Fibroblast of mammary gland (primary cell): ENCODE measurements around the gene TMEM164.

Source experiments
- DNase-seq: peaks from one replicate; pipeline ENCODE4 v3.0.0-alpha.2; 2010; ENCODE audit warnings: low read depth
- H3K4me3 ChIP-seq: 2 replicates; pipeline ENCODE4 v1.5.1; 2011; ENCODE audit warnings: low read depth, mild to moderate bottlenecking, low read length, moderate library complexity; ENCODE audit not compliant: control insufficient read depth
- CTCF ChIP-seq: conservative IDR thresholded peaks from 2 replicates; pipeline ENCODE4 v1.5.1; 2011; ENCODE audit warnings: low read depth, low read length, inconsistent platforms; ENCODE audit not compliant: control insufficient read depth, insufficient read depth

TMEM164 gene

GRCh38 chrX:110062919-110063318, 60.0 kb downstream of the TMEM164 start:
- TF ChIP-seq CTCF, result no peak
- H3K4me3 ChIP-seq, result no peak overlapping the region
- no peak for DNase-seq

DNA sequence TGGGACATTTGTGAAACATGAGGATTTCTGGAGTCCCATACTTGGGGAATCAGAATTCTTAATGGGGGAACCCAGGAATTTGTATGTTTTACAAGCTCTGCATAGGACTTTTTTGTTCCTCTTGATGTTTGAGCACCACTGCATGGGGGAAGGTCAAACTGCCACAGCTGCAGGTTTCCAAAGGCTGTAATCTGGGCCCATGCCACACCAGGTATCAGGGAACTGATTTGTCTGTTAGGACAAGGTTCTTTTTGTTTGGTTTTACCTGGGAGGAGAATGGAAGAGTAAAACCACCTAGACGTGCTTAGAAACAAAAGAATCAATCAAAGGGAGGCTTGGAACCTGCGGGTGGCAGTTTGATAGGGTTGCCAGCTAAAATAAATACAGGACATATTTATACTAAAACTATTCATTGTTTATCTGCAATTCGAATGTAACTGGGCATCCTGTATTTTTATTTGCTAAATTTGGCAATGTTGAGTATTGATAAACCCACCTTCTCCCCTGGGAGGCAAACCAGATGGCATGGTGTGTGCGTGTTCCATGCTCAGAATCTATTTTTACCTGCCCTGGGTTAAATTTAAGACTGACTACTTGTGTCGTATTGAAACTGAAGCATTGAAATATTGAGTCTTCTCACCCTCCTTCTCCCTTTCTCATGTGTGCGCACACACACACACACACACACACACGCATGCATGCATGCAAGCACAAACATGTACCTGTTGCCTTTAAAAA, 63.7 kb downstream of the TMEM164 start:
- H3K4me3 ChIP-seq, result no peak overlapping the region
- no peak for DNase-seq
- TF ChIP-seq CTCF, result no peak

GRCh38 chrX:110070970-110071369, 68.1 kb downstream of the TMEM164 start:
- no peak for DNase-seq
- H3K4me3 ChIP-seq, result no peak overlapping the region
- TF ChIP-seq CTCF, result no peak

DNA sequence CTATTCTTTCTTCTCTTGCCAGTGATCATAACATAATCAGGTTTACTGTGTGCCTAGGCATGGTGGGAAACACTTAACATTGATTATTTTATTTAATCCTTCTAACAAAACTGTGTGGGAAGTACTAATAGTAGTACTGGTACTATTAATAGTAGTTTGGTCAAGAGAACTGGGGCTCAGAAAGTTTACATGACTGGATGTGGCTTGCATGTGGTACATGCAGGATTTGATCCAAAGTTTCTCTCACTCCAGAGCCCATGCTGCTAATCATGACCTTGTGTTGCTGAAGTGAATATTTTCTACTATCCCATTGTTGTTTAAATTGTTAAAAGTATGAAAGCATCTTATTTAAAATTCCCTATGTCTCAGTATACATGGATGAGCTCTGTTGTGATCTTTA, 78.4 kb downstream of the TMEM164 start:
- DNase-seq, result no peak
- no peak overlapping the region for H3K4me3 ChIP-seq
- no peak for TF ChIP-seq CTCF

- peak; percentile 79 for DNase-seq
- H3K4me3 ChIP-seq, result no peak overlapping the region
These were observed 78.8 kb downstream of the TMEM164 start for GRCh38 chrX:110081740-110082139.

DNA sequence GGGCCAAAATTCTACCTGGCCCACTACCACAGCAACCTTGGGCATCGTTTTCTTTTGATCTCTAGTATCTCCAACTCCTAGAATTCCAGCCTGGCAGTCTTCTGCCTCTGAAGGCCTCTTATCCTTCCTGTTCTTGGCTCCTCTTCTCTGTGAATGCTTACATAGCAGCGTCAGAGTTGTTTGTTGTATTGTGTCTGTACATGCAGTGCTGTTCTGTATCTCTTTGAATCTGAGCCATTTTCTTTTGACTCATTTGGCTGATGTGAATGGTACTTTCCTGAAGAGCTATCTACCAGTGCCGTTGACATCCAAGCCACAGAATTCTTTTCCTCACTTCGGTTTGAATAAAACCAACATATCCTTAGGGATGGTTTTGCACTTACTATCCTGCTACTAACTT, 79.2 kb downstream of the TMEM164 start:
- no peak for TF ChIP-seq CTCF
- DNase-seq, result peak; percentile 97
- no peak overlapping the region for H3K4me3 ChIP-seq

More at GRCh38 chrX:110081740-110082139, 78.8 kb downstream of the TMEM164 start:
- TF ChIP-seq CTCF, result no peak
